ENCODE data around the gene ZC3H4. TPM values are rescaled to one million over a fixed set of nuclear protein-coding genes. Genes with fewer than 3 reads are reported as not detected.
A peak's percentile ranks its signal among the peaks of the same experiment; 100 is the strongest.

ZC3H4 gene
- total RNA-seq, 1 experiment from 2014 or later = 45.1 TPM

- Histone ChIP-seq H3K4me1 (ENCODE audit: control insufficient read depth in 1 of 2, insufficient read depth in 2 of 2, low read length in 2 of 2) (peaks cover 50 to 68% of the 10 kb centered on the region in 2 experiments), H3K79me2 (ENCODE audit: insufficient read depth, low read length) (peaks cover 61% of the 10 kb centered on the region), H3K9me3 (ENCODE audit: control insufficient read depth in 1 of 2, insufficient read depth in 1 of 2, low read depth in 1 of 2, low read length in 2 of 2) (no peaks in the 10 kb centered on the region), H2AFZ (ENCODE audit: low read depth, low read length, poor library complexity, severe bottlenecking) (no peak overlapping the region), H3K4me2 (ENCODE audit: low read length) (peak overlapping the region; percentile 85), H3K36me3 (ENCODE audit: control insufficient read depth in 1 of 2, insufficient read depth in 2 of 2, low read length in 2 of 2) (peaks cover 3 to 7% of the 10 kb centered on the region in 2 experiments; a peak in 2 of 4 replicates), H3K9me2 (ENCODE audit: insufficient read depth) (no peaks in the 10 kb centered on the region), H4K20me1 (ENCODE audit: insufficient read depth) (no peaks in the 10 kb centered on the region), H3K9ac (ENCODE audit: low read length) (peak overlapping the region; percentile 61), H3K4me3 (replicated peaks in 1 of 2; ENCODE audit: low read depth in 1 of 2, low read length in 2 of 2) (peak overlapping the region; percentile 16 to 46; a peak in 3 of 4 replicates), H3K27ac (ENCODE audit: low read depth, low read length) (peak overlapping the region; percentile 66), H3K27me3 (ENCODE audit: insufficient read depth, low read length) (no peaks in the 10 kb centered on the region)
- ATAC-seq (peak; percentile 33), DNase-seq (ENCODE audit: low read depth, low spot score) (no peak)
- CTCF ChIA-PET = interaction anchor here (1.1 to 1.5 kb wide), 3 partner anchors 17 to 84 kb away, joined by 3 to 6 read pairs (median 4); no protein-coding TSS in a partner anchor
- POLR2A ChIA-PET = interaction anchor here (1.0 to 4.5 kb wide), 2 partner anchors 17 to 129 kb away, joined by 3 to 27 read pairs; partner anchors contain the start of gene ZC3H4
- TF ChIP-seq SIN3A (IDR thresholded peaks at IDR 0.05; ENCODE audit: low read depth) (peak; percentile 5; the same call in 1 of the 2 replicates), POLR2AphosphoS5 (IDR thresholded peaks at IDR 0.05; ENCODE audit: low read depth, low read length) (no peak), YY1 (IDR thresholded peaks at IDR 0.05; ENCODE audit: extremely low read depth, insufficient replicate concordance, low read depth, low read length) (no peak)
- TSS peak; percentile 60 for BruUV-seq (replicated peaks)
- intact Hi-C loops (cut with micrococcal nuclease) = loop anchor here (1.0 kb wide), 1 partner anchor 16 kb away; no protein-coding TSS in a partner anchor
- RAD21 ChIA-PET (ENCODE audit: low non-redundant PET in 1 of 2, low total read pairs in 2 of 2, uncharacterized antibody in 2 of 2, unreplicated experiment in 2 of 2) = interaction anchor here in 1 of 2 experiments (0.6 kb wide), 1 partner anchor 17 kb away, joined by 3 read pairs; no protein-coding TSS in a partner anchor
Measured at GRCh38 chr19:47096721-47097120, 16.9 kb downstream of the ZC3H4 start.

GRCh38 chr19:47096100-47096704 lies 17.4 kb downstream of the ZC3H4 start:
- Histone ChIP-seq H3K36me3 (ENCODE audit: control insufficient read depth in 1 of 2, insufficient read depth in 2 of 2, low read length in 2 of 2) (peaks cover 3 to 7% of the 10 kb centered on the region in 2 experiments; a peak in 2 of 4 replicates), H3K9me3 (ENCODE audit: control insufficient read depth in 1 of 2, insufficient read depth in 1 of 2, low read depth in 1 of 2, low read length in 2 of 2) (no peaks in the 10 kb centered on the region), H3K27me3 (ENCODE audit: insufficient read depth, low read length) (no peaks in the 10 kb centered on the region), H3K4me2 (ENCODE audit: low read length) (peak overlapping the region; percentile 85), H3K9me2 (ENCODE audit: insufficient read depth) (no peaks in the 10 kb centered on the region), H3K4me3 (replicated peaks in 1 of 2; ENCODE audit: low read depth in 1 of 2, low read length in 2 of 2) (peak overlapping the region; percentile 16 to 46; a peak in 3 of 4 replicates), H3K4me1 (ENCODE audit: control insufficient read depth in 1 of 2, insufficient read depth in 2 of 2, low read length in 2 of 2) (peaks cover 50 to 68% of the 10 kb centered on the region in 2 experiments), H3K27ac (ENCODE audit: low read depth, low read length) (peak overlapping the region; percentile 66), H4K20me1 (ENCODE audit: insufficient read depth) (no peaks in the 10 kb centered on the region), H3K9ac (ENCODE audit: low read length) (peak overlapping the region; percentile 61), H2AFZ (ENCODE audit: low read depth, low read length, poor library complexity, severe bottlenecking) (no peak overlapping the region), H3K79me2 (ENCODE audit: insufficient read depth, low read length) (peaks cover 58% of the 10 kb centered on the region)
- intact Hi-C loops (cut with micrococcal nuclease) = loop anchor here (1.0 kb wide), 1 partner anchor 16 kb away; no protein-coding TSS in a partner anchor
- TF ChIP-seq ZFX (IDR thresholded peaks at IDR 0.05) (no peak), SIN3A (IDR thresholded peaks at IDR 0.05; ENCODE audit: low read depth) (peak; percentile 61), FOSL1 (IDR thresholded peaks at IDR 0.05; ENCODE audit: low read depth) (0 out of 2 replicates have a peak, but pooled peaks have one; percentile 25), YY1 (IDR thresholded peaks at IDR 0.05; ENCODE audit: extremely low read depth, insufficient replicate concordance, low read depth, low read length) (peak; percentile 6), SP1 (IDR thresholded peaks at IDR 0.05; ENCODE audit: low read depth) (peak; percentile 99), RAD21 (IDR thresholded peaks at IDR 0.05; ENCODE audit: low read depth) (peak; percentile 44; the same call in 1 of the 2 replicates), EGR1 (IDR thresholded peaks at IDR 0.05; ENCODE audit: low read depth) (peak; percentile 53), CBX3 (IDR thresholded peaks at IDR 0.05; ENCODE audit: low read depth) (peak; percentile 91), JUND (IDR thresholded peaks at IDR 0.05) (peak; percentile 78), MAX (IDR thresholded peaks at IDR 0.05) (peak; percentile 92), POLR2A (IDR thresholded peaks at IDR 0.05; ENCODE audit: borderline replicate concordance, extremely low read depth, insufficient read depth, insufficient read length) (no peak), SRF (IDR thresholded peaks at IDR 0.05; ENCODE audit: low read depth) (no peak), POLR2AphosphoS5 (IDR thresholded peaks at IDR 0.05; ENCODE audit: low read depth, low read length) (peak; percentile 65)
- ChIA-PET CTCF (interaction anchor here (1.1 to 1.5 kb wide), 3 partner anchors 17 to 83 kb away, joined by 3 to 6 read pairs (median 4); no protein-coding TSS in a partner anchor), POLR2A (interaction anchor here (1.0 to 4.5 kb wide), 2 partner anchors 17 to 130 kb away, joined by 3 to 27 read pairs; partner anchors contain the start of gene ZC3H4), RAD21 (ENCODE audit: low non-redundant PET in 1 of 2, low total read pairs in 2 of 2, uncharacterized antibody in 2 of 2, unreplicated experiment in 2 of 2) (interaction anchor here in 1 of 2 experiments (0.6 kb wide), 1 partner anchor 17 kb away, joined by 3 read pairs; no protein-coding TSS in a partner anchor)
- peak; percentile 93 for ATAC-seq
- peak; percentile 91 for DNase-seq (ENCODE audit: low read depth, low spot score)
- no TSS peak for BruUV-seq (replicated peaks)
